Parathyroid adenoma (tissue), 2 donors: ENCODE data around the gene DGKD.

Experiments
- H2AFZ ChIP-seq: fragments of 300-600 bp; sonication (generic); one replicate; pipeline ENCODE4 v1.7.0; 2017; ENCODE audit warnings: antibody characterized with exemption, mild to moderate bottlenecking
- H3K27ac ChIP-seq: fragments of 300-600 bp; sonication (generic); one replicate; pipeline ENCODE4 v1.7.0; 2017
- H3K27me3 ChIP-seq: fragments of 300-600 bp; sonication (generic); one replicate; pipeline ENCODE4 v1.7.0; 2017; ENCODE audit warnings: low read length; ENCODE audit not compliant: control insufficient read depth, insufficient read depth
- H3K36me3 ChIP-seq: fragments of 300-600 bp; sonication (generic); one replicate; pipeline ENCODE4 v1.7.0; 2017; ENCODE audit warnings: low read length; ENCODE audit not compliant: control insufficient read depth, insufficient read depth
- H3K4me1 ChIP-seq: fragments of 300-600 bp; sonication (generic); one replicate; pipeline ENCODE4 v1.7.0; 2017; ENCODE audit warnings: control low read depth
- H3K4me2 ChIP-seq: fragments of 300-600 bp; sonication (generic); one replicate; pipeline ENCODE4 v1.7.0; 2017; ENCODE audit warnings: low read length
- H3K4me3 ChIP-seq: fragments of 300-600 bp; sonication (generic); one replicate; pipeline ENCODE4 v1.7.0; 2017; ENCODE audit warnings: low read depth, low read length
- H3K79me2 ChIP-seq: fragments of 300-600 bp; sonication (generic); one replicate; pipeline ENCODE4 v1.7.0; 2017; ENCODE audit warnings: control low read depth
- H3K9ac ChIP-seq: fragments of 300-600 bp; sonication (generic); one replicate; pipeline ENCODE4 v1.7.0; 2017; ENCODE audit warnings: mild to moderate bottlenecking
- H3K9me3 ChIP-seq: fragments of 300-600 bp; sonication (generic); one replicate; pipeline ENCODE4 v1.7.0; 2017; ENCODE audit warnings: low read length; ENCODE audit not compliant: control insufficient read depth
- TF ChIP-seq, protein P1 (sequence below): fragments of 300-600 bp; sonication (generic); IDR thresholded peaks from one replicate; pipeline ENCODE4 v1.7.0; 2017; ENCODE audit warnings: antibody characterized with exemption, mild to moderate bottlenecking
- donor health status: primary hyperparathyroidism.

The DGKD gene

DNA sequence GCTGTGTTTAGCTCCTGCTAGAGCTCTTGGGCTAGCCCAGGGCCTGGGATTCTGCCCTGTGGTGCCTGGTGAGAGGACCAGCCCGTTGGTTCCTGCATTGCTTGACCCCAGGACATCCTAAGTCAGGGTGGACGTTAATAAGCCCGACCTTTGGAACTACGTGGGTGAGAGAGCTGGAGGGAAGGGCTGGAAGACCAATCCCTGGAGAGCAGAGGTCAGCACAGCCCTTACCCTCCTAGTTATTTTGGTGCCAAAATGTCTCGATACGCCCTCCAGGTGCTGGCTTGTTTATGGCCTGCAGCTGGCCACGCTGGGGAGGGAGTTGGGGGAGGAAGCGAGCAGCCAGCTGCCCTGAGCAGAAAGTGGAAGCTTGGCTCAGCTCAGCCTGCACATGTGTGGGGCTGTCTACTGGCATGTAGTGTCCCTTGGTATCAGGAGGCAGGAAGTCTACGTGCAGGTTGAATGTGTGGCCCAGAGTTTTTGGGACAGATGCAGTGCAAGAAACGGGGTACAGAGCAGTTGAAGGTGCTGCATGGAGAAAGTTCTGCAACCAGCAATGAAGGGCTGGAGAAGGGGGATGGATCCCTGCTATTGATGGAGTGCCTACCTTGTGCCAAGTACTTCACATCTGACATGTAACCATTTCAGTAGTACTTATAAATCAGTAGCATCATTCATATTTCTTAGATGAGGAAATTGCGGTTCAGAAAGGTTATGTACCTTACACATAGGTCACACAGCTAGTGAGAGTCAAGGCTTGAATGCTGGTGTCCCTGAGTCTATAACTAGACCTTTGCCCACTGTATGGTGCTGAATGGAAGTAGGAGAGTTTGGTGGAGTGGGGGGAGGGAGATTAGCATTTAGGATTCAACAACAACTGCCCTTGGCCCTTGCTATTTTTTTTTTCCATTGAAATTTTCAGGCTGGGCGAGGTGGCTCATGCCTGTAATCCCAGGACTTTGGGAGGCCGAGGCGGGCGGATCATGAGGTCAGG is 5.0 kb upstream of the DGKD start:
- H3K36me3 ChIP-seq: no peaks in the 10 kb centered on the region
- H3K9me3 ChIP-seq: no peaks in the 10 kb centered on the region
- no peak overlapping the region for H3K9ac ChIP-seq
- H3K4me2 ChIP-seq: no peak overlapping the region
- no peak overlapping the region for H3K4me3 ChIP-seq
- H3K27ac ChIP-seq: no peak overlapping the region
- TF ChIP-seq, protein P1, sequence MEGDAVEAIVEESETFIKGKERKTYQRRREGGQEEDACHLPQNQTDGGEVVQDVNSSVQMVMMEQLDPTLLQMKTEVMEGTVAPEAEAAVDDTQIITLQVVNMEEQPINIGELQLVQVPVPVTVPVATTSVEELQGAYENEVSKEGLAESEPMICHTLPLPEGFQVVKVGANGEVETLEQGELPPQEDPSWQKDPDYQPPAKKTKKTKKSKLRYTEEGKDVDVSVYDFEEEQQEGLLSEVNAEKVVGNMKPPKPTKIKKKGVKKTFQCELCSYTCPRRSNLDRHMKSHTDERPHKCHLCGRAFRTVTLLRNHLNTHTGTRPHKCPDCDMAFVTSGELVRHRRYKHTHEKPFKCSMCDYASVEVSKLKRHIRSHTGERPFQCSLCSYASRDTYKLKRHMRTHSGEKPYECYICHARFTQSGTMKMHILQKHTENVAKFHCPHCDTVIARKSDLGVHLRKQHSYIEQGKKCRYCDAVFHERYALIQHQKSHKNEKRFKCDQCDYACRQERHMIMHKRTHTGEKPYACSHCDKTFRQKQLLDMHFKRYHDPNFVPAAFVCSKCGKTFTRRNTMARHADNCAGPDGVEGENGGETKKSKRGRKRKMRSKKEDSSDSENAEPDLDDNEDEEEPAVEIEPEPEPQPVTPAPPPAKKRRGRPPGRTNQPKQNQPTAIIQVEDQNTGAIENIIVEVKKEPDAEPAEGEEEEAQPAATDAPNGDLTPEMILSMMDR: no peak
- H3K4me1 ChIP-seq: peaks cover 6% of the 10 kb centered on the region
- H2AFZ ChIP-seq: no peak overlapping the region
- H3K79me2 ChIP-seq: peaks cover 2% of the 10 kb centered on the region
- no peaks in the 10 kb centered on the region for H3K27me3 ChIP-seq

- Histone ChIP-seq H3K36me3 (no peaks in the 10 kb centered on the region), H3K9ac (no peak overlapping the region), H2AFZ (no peak overlapping the region), H3K79me2 (peaks cover 5% of the 10 kb centered on the region), H3K27ac (no peak overlapping the region), H3K9me3 (no peaks in the 10 kb centered on the region), H3K4me2 (no peak overlapping the region), H3K4me3 (no peak overlapping the region), H3K4me1 (peaks cover 12% of the 10 kb centered on the region), H3K27me3 (no peaks in the 10 kb centered on the region)
- TF ChIP-seq, protein P1: no peak
These were observed 3.6 kb upstream of the DGKD start for GRCh38 chr2:233350708-233351107.

GRCh38 chr2:233351423-233351822 is 2.9 kb upstream of the DGKD start:
- Histone ChIP-seq H3K4me3 (no peak overlapping the region), H3K36me3 (no peaks in the 10 kb centered on the region), H3K4me2 (no peak overlapping the region), H3K27me3 (no peaks in the 10 kb centered on the region), H3K79me2 (peaks cover 6% of the 10 kb centered on the region), H3K27ac (no peak overlapping the region), H3K9ac (no peak overlapping the region), H3K9me3 (no peaks in the 10 kb centered on the region), H2AFZ (no peak overlapping the region), H3K4me1 (peaks cover 17% of the 10 kb centered on the region)
- TF ChIP-seq, protein P1: no peak

DNA sequence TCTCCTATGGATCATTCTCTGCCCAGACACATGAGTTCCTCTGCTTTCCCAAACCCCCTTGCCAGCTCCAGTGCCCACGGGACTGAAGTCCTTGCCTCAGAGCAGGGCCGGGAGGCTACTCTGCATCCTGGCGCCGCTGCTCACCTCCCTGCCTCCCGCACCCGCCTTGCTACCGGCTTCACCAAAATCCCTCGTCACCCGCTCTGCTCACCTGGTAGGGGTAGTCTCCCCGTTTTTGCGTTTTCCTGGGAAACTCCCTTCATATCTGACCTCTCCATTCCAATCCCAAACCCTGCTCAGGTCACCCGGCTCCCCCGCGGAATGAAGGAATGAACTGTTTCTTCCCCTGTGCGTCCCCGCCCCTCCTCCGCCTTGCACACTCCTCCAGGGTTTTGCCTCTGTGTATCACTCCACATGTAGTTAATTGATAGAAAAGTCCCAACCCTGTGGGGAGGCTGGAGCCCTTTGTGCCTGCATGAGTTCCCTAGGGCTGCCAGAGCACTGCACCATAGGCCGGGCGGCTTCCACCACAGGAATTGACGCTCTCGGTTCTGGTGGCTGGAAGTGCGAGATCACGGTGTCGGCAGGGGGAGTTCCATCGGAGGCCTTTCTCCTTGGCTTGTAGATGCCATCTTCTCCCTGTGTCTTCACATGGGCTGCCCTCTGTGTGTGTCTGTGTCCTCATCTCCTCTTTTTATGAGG is 2.0 kb upstream of the DGKD start:
- no peaks in the 10 kb centered on the region for H3K36me3 ChIP-seq
- H3K4me2 ChIP-seq: no peak overlapping the region
- H3K9me3 ChIP-seq: no peaks in the 10 kb centered on the region
- no peak overlapping the region for H3K4me3 ChIP-seq
- H2AFZ ChIP-seq: no peak overlapping the region
- TF ChIP-seq, protein P1: no peak
- no peak overlapping the region for H3K9ac ChIP-seq
- peaks cover 20% of the 10 kb centered on the region for H3K4me1 ChIP-seq
- no peaks in the 10 kb centered on the region for H3K27me3 ChIP-seq
- H3K79me2 ChIP-seq: peaks cover 6% of the 10 kb centered on the region
- no peak overlapping the region for H3K27ac ChIP-seq
